ENCODE results near the gene EPB41. TPM values are rescaled to one million over a fixed set of nuclear protein-coding genes. Genes with fewer than 3 reads are reported as not detected.

EPB41 gene
- total RNA-seq, 1 donor from 2014 or later = 9.7 TPM

DNA sequence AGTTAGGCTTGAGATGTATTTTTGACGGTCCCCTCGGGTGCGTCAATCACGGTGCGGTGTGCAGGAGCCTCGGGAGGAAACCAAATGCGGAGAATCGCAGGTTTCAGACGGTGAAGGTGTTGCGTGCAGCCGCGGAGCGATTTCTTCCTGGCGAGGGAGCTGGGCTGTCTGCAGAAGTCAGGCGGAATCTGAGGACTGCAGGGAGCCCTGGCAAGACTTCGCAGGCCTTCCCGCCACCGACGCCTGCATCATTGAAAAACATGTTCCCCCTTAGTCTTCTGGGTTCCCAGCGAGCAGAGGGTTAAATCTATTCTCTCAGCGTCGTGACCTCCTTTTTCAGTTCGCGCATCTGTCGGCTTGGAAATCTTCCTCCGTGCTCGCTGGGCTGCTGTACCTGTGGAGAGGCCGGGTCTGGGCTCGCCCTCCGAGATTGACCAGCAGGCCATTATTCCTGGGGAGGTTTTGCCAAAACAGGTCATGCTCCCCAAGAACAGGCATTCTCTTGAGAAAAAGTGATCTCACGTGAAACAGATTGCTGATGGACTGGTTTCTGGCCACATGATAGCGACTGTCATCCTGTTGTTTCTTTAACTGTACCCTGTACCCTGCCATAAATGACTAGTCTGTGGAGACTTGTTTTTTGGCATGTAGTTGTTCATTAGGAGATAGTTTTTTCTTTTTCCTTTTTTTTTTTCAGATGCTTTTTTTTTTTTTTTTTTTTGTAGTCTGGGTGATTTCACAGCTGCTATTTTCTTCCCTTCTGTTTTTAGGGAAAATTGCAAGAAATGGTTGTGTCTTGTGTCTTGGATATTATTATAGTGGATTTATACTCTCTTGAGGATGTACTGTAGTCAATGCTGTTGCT is 894 bp downstream of the EPB41 start:
- Mint-ChIP-seq H3K9me3 (ENCODE audit: unreplicated experiment) (no peaks in the 10 kb centered on the region), H3K27ac (ENCODE audit: unreplicated experiment) (peak overlapping the region; percentile 80), H3K36me3 (ENCODE audit: unreplicated experiment) (no peaks in the 10 kb centered on the region), H3K4me3 (ENCODE audit: unreplicated experiment) (peak overlapping the region; percentile 91), H3K27me3 (ENCODE audit: unreplicated experiment) (no peaks in the 10 kb centered on the region), H3K4me1 (ENCODE audit: unreplicated experiment) (peaks cover 14% of the 10 kb centered on the region)
- peak; percentile 1 for TF ChIP-seq CTCF (IDR thresholded peaks at IDR 0.05)
- DNase-seq (ENCODE audit: extremely low spot score, unreplicated experiment) = peak; percentile 65

DNA sequence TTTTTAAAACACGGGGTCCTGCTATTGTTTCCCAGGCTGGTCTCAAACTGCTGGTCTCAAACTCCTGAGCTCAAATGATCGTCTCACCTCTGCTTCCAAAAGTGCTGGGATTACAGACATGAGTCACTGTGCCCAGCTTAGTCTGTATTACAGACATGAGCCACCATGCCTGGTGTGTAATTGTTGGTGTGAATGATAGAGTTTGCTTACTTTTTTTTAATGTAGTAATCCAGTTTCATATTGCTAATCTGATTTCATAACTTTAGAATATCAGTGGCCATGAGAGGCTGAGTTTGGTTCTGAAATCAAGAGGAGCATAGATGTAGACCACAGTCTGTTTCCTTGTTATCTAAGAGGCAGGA is 3.4 kb downstream of the EPB41 start:
- Mint-ChIP-seq H3K36me3 (ENCODE audit: unreplicated experiment) (no peaks in the 10 kb centered on the region), H3K27me3 (ENCODE audit: unreplicated experiment) (no peaks in the 10 kb centered on the region), H3K9me3 (ENCODE audit: unreplicated experiment) (no peaks in the 10 kb centered on the region), H3K27ac (ENCODE audit: unreplicated experiment) (no peak overlapping the region), H3K4me3 (ENCODE audit: unreplicated experiment) (no peak overlapping the region), H3K4me1 (ENCODE audit: unreplicated experiment) (peaks cover 14% of the 10 kb centered on the region)
- no peak for DNase-seq (ENCODE audit: extremely low spot score, unreplicated experiment)
- no peak for TF ChIP-seq CTCF (IDR thresholded peaks at IDR 0.05)

DNA sequence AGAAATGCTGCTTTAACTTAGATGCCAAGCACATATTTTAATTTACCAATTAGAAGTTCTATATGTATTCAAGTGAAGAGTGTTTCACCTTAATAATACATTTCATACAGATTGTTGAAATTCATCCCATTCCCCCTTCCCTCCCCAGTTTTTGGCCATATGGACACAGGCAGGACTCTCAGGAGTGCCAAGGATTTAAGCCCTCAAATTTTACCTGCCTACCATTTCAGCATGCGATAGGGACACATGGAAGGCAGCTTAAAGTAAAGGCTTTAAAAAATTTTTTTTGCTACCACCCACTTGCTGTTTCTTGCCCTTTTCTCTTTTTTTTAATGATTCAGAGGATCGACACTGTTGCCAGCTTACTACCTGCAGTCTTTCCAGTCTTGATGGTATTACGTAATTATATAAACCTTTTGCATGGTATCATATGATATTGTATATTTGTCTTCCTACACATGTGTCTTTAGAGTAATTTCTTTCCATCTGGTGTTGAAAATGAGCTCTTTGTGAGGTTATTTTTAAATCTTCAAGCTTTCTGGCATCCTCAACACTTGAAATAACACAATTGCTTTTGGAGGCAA is 7.0 kb downstream of the EPB41 start:
- no peak for DNase-seq (ENCODE audit: extremely low spot score, unreplicated experiment)
- no peak overlapping the region for H3K4me3 Mint-ChIP-seq (ENCODE audit: unreplicated experiment)
- H3K27me3 Mint-ChIP-seq (ENCODE audit: unreplicated experiment) = no peaks in the 10 kb centered on the region
- TF ChIP-seq CTCF (IDR thresholded peaks at IDR 0.05) = no peak
- no peaks in the 10 kb centered on the region for H3K4me1 Mint-ChIP-seq (ENCODE audit: unreplicated experiment)
- no peaks in the 10 kb centered on the region for H3K36me3 Mint-ChIP-seq (ENCODE audit: unreplicated experiment)
- no peak overlapping the region for H3K27ac Mint-ChIP-seq (ENCODE audit: unreplicated experiment)
- no peaks in the 10 kb centered on the region for H3K9me3 Mint-ChIP-seq (ENCODE audit: unreplicated experiment)

- peaks cover 22% of the 10 kb centered on the region for H3K4me1 Mint-ChIP-seq (ENCODE audit: unreplicated experiment)
- no peaks in the 10 kb centered on the region for H3K9me3 Mint-ChIP-seq (ENCODE audit: unreplicated experiment)
- no peak for DNase-seq (ENCODE audit: extremely low spot score, unreplicated experiment)
- H3K27ac Mint-ChIP-seq (ENCODE audit: unreplicated experiment) = no peak overlapping the region
- H3K36me3 Mint-ChIP-seq (ENCODE audit: unreplicated experiment) = no peaks in the 10 kb centered on the region
- no peak overlapping the region for H3K4me3 Mint-ChIP-seq (ENCODE audit: unreplicated experiment)
- TF ChIP-seq CTCF (IDR thresholded peaks at IDR 0.05) = no peak
- H3K27me3 Mint-ChIP-seq (ENCODE audit: unreplicated experiment) = no peaks in the 10 kb centered on the region
These were observed 11.1 kb downstream of the EPB41 start for GRCh38 chr1:28925350-28925891.

GRCh38 chr1:28926629-28927265 is 12.4 kb downstream of the EPB41 start:
- Mint-ChIP-seq H3K36me3 (ENCODE audit: unreplicated experiment) (no peaks in the 10 kb centered on the region), H3K27me3 (ENCODE audit: unreplicated experiment) (no peaks in the 10 kb centered on the region), H3K27ac (ENCODE audit: unreplicated experiment) (peak overlapping the region; percentile 80), H3K4me1 (ENCODE audit: unreplicated experiment) (peaks cover 22% of the 10 kb centered on the region), H3K4me3 (ENCODE audit: unreplicated experiment) (no peak overlapping the region), H3K9me3 (ENCODE audit: unreplicated experiment) (no peaks in the 10 kb centered on the region)
- DNase-seq (ENCODE audit: extremely low spot score, unreplicated experiment) = no peak
- TF ChIP-seq CTCF (IDR thresholded peaks at IDR 0.05) = no peak

Measured in osteocyte (in vitro differentiated cells).